Lower leg skin (tissue), 3 donors: ENCODE measurements around the gene OMG.

Experiments used
- POLR2A ChIP-seq, 2 donors: fragments of 450-650 bp; IDR thresholded peaks; one replicate each; pipeline ENCODE4 v1.6.1; 2016 to 2017; ENCODE audit warnings: antibody characterized with exemption in 2 of 2, mild to moderate bottlenecking in 1 of 2, moderate library complexity in 1 of 2
- TF ChIP-seq, protein P1 (sequence below), 3 donors: fragments of 450-650 bp; IDR thresholded peaks; one replicate each; pipeline ENCODE4 v1.5.1; 2016; ENCODE audit warnings: antibody characterized with exemption in 3 of 3, mild to moderate bottlenecking in 3 of 3, moderate library complexity in 2 of 3

GRCh38 chr17:31321966-31322365 lies 24.9 kb upstream of the OMG start:
- no peak for TF ChIP-seq POLR2A (IDR thresholded peaks at IDR 0.05)
- TF ChIP-seq, protein P1, sequence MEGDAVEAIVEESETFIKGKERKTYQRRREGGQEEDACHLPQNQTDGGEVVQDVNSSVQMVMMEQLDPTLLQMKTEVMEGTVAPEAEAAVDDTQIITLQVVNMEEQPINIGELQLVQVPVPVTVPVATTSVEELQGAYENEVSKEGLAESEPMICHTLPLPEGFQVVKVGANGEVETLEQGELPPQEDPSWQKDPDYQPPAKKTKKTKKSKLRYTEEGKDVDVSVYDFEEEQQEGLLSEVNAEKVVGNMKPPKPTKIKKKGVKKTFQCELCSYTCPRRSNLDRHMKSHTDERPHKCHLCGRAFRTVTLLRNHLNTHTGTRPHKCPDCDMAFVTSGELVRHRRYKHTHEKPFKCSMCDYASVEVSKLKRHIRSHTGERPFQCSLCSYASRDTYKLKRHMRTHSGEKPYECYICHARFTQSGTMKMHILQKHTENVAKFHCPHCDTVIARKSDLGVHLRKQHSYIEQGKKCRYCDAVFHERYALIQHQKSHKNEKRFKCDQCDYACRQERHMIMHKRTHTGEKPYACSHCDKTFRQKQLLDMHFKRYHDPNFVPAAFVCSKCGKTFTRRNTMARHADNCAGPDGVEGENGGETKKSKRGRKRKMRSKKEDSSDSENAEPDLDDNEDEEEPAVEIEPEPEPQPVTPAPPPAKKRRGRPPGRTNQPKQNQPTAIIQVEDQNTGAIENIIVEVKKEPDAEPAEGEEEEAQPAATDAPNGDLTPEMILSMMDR (IDR thresholded peaks at IDR 0.05): no peak
